ENCODE results near the gene PRB3. TPM values are rescaled to one million over a fixed set of nuclear protein-coding genes. Genes with fewer than 3 reads are reported as not detected.

PRB3 gene
- not detected in 2 replicates for total RNA-seq

GRCh38 chr12:11269607-11270006 is at the start of gene PRB3:
Gene PRB3 (minus strand): TSS chr12:11269707. CDS start chr12:11269669, 38 bp downstream.

GRCh38 chr12:11310336-11310735 is 40.8 kb upstream of the PRB3 start, which contains the start of gene PRB4:
Gene PRB4 (minus strand): TSS chr12:11310436. CDS start chr12:11310398, 38 bp downstream.

Other genes starting within 250 kb of the PRB3 start
- gene TAS2R19, start 247.1 kb downstream of the PRB3 start, total RNA-seq = 4.9 and 8.5 TPM in 2 replicates
- 7.3 and 7.7 TPM in 2 replicates for gene TAS2R31, start 238.3 kb downstream of the PRB3 start, total RNA-seq
- gene TAS2R46, start 207.4 kb downstream of the PRB3 start, total RNA-seq = 2.6 and 3.5 TPM in 2 replicates
- 6.3 TPM in 1 of 2 replicates, not detected in the other for gene TAS2R43, start 177.4 kb downstream of the PRB3 start, total RNA-seq
- gene TAS2R30, start 135.1 kb downstream of the PRB3 start, total RNA-seq = 7.4 and 9.2 TPM in 2 replicates
- gene SMIM10L1, start 98.5 kb downstream of the PRB3 start, total RNA-seq = 5.7 and 8.3 TPM in 2 replicates
- not detected in 2 replicates for gene TAS2R42, start 82.8 kb downstream of the PRB3 start, total RNA-seq
- gene PRB4, start 40.7 kb upstream of the PRB3 start, total RNA-seq = not detected in 2 replicates
- gene PRB2, start 125.9 kb upstream of the PRB3 start, total RNA-seq = not detected in 2 replicates